ENCODE data around the gene DCC.

DNA sequence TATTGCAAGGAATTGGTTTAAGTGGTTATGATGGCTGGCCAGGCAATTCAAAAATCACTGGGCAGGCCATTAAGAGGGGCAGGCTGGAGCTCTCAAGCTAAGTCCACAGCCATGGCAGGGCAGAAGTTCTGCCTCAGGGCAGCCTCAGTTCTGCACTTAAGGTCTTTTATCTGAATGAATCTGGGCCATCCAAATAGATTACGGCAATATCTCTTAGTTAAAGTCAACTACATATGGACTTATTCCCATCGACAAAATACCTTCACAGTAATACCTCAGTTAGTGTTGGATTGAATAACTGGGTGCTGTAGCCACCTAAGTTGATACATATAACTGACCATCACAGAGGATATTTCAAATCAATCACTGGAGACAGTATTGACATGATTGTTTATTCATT lies 979.6 kb downstream of the DCC start:
- TF ChIP-seq, protein P1, sequence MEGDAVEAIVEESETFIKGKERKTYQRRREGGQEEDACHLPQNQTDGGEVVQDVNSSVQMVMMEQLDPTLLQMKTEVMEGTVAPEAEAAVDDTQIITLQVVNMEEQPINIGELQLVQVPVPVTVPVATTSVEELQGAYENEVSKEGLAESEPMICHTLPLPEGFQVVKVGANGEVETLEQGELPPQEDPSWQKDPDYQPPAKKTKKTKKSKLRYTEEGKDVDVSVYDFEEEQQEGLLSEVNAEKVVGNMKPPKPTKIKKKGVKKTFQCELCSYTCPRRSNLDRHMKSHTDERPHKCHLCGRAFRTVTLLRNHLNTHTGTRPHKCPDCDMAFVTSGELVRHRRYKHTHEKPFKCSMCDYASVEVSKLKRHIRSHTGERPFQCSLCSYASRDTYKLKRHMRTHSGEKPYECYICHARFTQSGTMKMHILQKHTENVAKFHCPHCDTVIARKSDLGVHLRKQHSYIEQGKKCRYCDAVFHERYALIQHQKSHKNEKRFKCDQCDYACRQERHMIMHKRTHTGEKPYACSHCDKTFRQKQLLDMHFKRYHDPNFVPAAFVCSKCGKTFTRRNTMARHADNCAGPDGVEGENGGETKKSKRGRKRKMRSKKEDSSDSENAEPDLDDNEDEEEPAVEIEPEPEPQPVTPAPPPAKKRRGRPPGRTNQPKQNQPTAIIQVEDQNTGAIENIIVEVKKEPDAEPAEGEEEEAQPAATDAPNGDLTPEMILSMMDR (IDR thresholded peaks at IDR 0.05): no peak
- TF ChIP-seq RELA (CRISPR knock-in tag; IDR thresholded peaks at IDR 0.05; ENCODE audit: borderline replicate concordance) (no peak), FOXP1 (CRISPR knock-in tag; IDR thresholded peaks at IDR 0.05; ENCODE audit: borderline replicate concordance) (no peak), GTF2I (CRISPR knock-in tag; conservative IDR thresholded peaks at IDR 0.05) (no peak), ZNF121 (CRISPR knock-in tag; IDR thresholded peaks at IDR 0.05) (no peak), TEAD4 (CRISPR knock-in tag; IDR thresholded peaks at IDR 0.05) (no peak), CREM (CRISPR knock-in tag; IDR thresholded peaks at IDR 0.05) (no peak), TCF7 (CRISPR knock-in tag; IDR thresholded peaks at IDR 0.05; ENCODE audit: low read depth) (no peak), JUN (CRISPR knock-in tag; IDR thresholded peaks at IDR 0.05) (no peak), NR1H2 (CRISPR knock-in tag; IDR thresholded peaks at IDR 0.05) (no peak), GABPB1 (CRISPR knock-in tag; IDR thresholded peaks at IDR 0.05) (no peak), SP1 (CRISPR knock-in tag; conservative IDR thresholded peaks at IDR 0.05) (no peak)
- TF ChIP-seq, protein P2, sequence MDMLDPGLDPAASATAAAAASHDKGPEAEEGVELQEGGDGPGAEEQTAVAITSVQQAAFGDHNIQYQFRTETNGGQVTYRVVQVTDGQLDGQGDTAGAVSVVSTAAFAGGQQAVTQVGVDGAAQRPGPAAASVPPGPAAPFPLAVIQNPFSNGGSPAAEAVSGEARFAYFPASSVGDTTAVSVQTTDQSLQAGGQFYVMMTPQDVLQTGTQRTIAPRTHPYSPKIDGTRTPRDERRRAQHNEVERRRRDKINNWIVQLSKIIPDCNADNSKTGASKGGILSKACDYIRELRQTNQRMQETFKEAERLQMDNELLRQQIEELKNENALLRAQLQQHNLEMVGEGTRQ (CRISPR knock-in tag; IDR thresholded peaks at IDR 0.05): no peak
- TF ChIP-seq, protein P3, sequence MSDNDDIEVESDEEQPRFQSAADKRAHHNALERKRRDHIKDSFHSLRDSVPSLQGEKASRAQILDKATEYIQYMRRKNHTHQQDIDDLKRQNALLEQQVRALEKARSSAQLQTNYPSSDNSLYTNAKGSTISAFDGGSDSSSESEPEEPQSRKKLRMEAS (CRISPR knock-in tag; IDR thresholded peaks at IDR 0.05): no peak
